ENCODE measurements around the gene USP12.
"Not testable (repeated sequence)": the region's sequence is repeated elsewhere in the genome, so short reads cannot be mapped to it uniquely, and the experiment has no call there.

Gene USP12

GRCh38 chr13:27073186-27073585 lies 98.4 kb downstream of the USP12 start:
- no peak for DNase-seq (ENCODE audit: low spot score)

GRCh38 chr13:27066123-27066522 lies 105.5 kb downstream of the USP12 start:
- DNase-seq (ENCODE audit: low spot score), result not testable (repeated sequence)

GRCh38 chr13:27065582-27065981 lies 106.0 kb downstream of the USP12 start:
- no peak for DNase-seq (ENCODE audit: low spot score)

- no peak for DNase-seq (ENCODE audit: low spot score)
These were observed 107.2 kb downstream of the USP12 start for GRCh38 chr13:27064252-27064995.

GRCh38 chr13:27057817-27058216 lies 113.8 kb downstream of the USP12 start:
- no peak for DNase-seq (ENCODE audit: low spot score)

- DNase-seq (ENCODE audit: low spot score), result no peak
These were observed 116.1 kb downstream of the USP12 start for GRCh38 chr13:27055526-27055925.

GRCh38 chr13:27054760-27055159 lies 116.9 kb downstream of the USP12 start:
- no peak for DNase-seq (ENCODE audit: low spot score)

- no peak for DNase-seq (ENCODE audit: low spot score)
These were observed 117.6 kb downstream of the USP12 start for GRCh38 chr13:27053902-27054595.

GRCh38 chr13:27053210-27053884 lies 118.3 kb downstream of the USP12 start:
- no peak for DNase-seq (ENCODE audit: low spot score)

GRCh38 chr13:27052551-27053208 lies 118.9 kb downstream of the USP12 start:
- no peak for DNase-seq (ENCODE audit: low spot score)

GRCh38 chr13:27047081-27047480 lies 124.5 kb downstream of the USP12 start:
- DNase-seq (ENCODE audit: low spot score), result no peak

GRCh38 chr13:27044837-27045570 lies 126.6 kb downstream of the USP12 start:
- DNase-seq (ENCODE audit: low spot score), result peak; percentile 37

- peak; percentile 15 for DNase-seq (ENCODE audit: low spot score)
These were observed 128.6 kb downstream of the USP12 start for GRCh38 chr13:27043013-27043412.

GRCh38 chr13:27041341-27041740 lies 130.3 kb downstream of the USP12 start:
- no peak for DNase-seq (ENCODE audit: low spot score)

- no peak for DNase-seq (ENCODE audit: low spot score)
These were observed 130.8 kb downstream of the USP12 start for GRCh38 chr13:27040826-27041108.

GRCh38 chr13:27039171-27039701 lies 132.4 kb downstream of the USP12 start:
- no peak for DNase-seq (ENCODE audit: low spot score)

- no peak for DNase-seq (ENCODE audit: low spot score)
These were observed 133.3 kb downstream of the USP12 start for GRCh38 chr13:27038323-27038722.

GRCh38 chr13:27037571-27037970 lies 134.0 kb downstream of the USP12 start:
- no peak for DNase-seq (ENCODE audit: low spot score)

GRCh38 chr13:27037171-27037570 lies 134.4 kb downstream of the USP12 start:
- no peak for DNase-seq (ENCODE audit: low spot score)

- DNase-seq (ENCODE audit: low spot score), result no peak
These were observed 135.2 kb downstream of the USP12 start for GRCh38 chr13:27036236-27036981.

- DNase-seq (ENCODE audit: low spot score), result no peak
These were observed 135.7 kb downstream of the USP12 start for GRCh38 chr13:27035892-27036235.
